A549 (cell line): ENCODE data around the gene ATG4B.

ENCODE experiments used
- CHD2 ChIP-seq: fragments of 150-350 bp; IDR thresholded peaks from 2 replicates; pipeline ENCODE4 v1.6.1; 2014; ENCODE audit warnings: low read length; ENCODE audit not compliant: partially characterized antibody
- JUN ChIP-seq, 2 experiments: fragments of >200 bp; sonication (Bioruptor Twin); formaldehyde crosslinking; IDR thresholded peaks; 2 replicates in 1 of 2; 3 replicates in 1 of 2; pipeline ENCODE4 v1.6.1; 2016 to 2017
- KDM1A ChIP-seq: fragments of 200-600 bp; sonication (generic); IDR thresholded peaks from 2 replicates; pipeline ENCODE4 v1.6.1; 2016; ENCODE audit warnings: low read depth, mild to moderate bottlenecking
- NR3C1 ChIP-seq: fragments of >200 bp; sonication (Bioruptor Twin); formaldehyde crosslinking; IDR thresholded peaks from 3 replicates; pipeline ENCODE4 v1.6.1; 2017
- POLR2A ChIP-seq: IDR thresholded peaks from 2 replicates; pipeline ENCODE4 v1.6.1; 2012; ENCODE audit warnings: mild to moderate bottlenecking, low read length
- POLR2AphosphoS2 ChIP-seq: conservative IDR thresholded peaks from 2 replicates; pipeline ENCODE4 v1.6.1; 2012; ENCODE audit warnings: low read length, improper control_type of control experiment, inconsistent platforms
- SMC3 ChIP-seq: fragments of >200 bp; sonication (Bioruptor Twin); formaldehyde crosslinking; IDR thresholded peaks from 3 replicates; pipeline ENCODE4 v1.6.1; 2018; ENCODE audit warnings: inconsistent platforms
- ZSCAN20 ChIP-seq: fragments of 250-450 bp; sonication (Bioruptor Pico); IDR thresholded peaks from 2 replicates; pipeline ENCODE4 v1.8.0; 2022; ENCODE audit warnings: mild to moderate bottlenecking, moderate library complexity
- TF ChIP-seq, protein P1 (sequence below): fragments of >200 bp; sonication (Bioruptor Twin); formaldehyde crosslinking; IDR thresholded peaks from 3 replicates; pipeline ENCODE4 v1.5.1; 2016
- TF ChIP-seq, protein P2 (sequence below): fragments of 250-450 bp; sonication (Bioruptor Pico); IDR thresholded peaks from 2 replicates; pipeline ENCODE4 v1.5.0; 2021; ENCODE audit warnings: mild to moderate bottlenecking, moderate library complexity, borderline replicate concordance

DNA sequence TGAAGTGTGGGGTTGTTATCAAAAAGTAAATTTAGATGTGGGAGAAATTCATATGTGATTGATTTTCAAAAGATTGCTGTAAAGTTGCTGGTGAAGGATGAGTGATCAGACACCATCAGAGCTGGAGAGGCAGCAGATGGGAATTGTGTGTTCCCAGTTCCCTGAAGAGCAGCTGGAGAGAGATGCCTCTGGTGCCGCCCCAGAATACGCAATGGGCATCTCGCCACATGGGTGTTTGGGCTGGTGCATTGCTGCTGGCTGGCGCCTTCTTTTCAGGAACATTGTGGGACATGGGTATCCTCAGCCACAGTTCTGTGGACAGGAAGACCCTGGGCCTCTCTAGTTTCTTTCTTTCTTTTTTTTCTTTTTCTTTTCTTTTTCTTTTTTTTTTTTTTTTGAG lies 11.9 kb downstream of the ATG4B start:
- TF ChIP-seq ZSCAN20 (no peak), SMC3 (no peak), JUN (IDR thresholded peaks at IDR 0.05) (no peak), NR3C1 (no peak), KDM1A (no peak), CHD2 (no peak), POLR2A (no peak), POLR2AphosphoS2 (no peak)
- TF ChIP-seq, protein P1, sequence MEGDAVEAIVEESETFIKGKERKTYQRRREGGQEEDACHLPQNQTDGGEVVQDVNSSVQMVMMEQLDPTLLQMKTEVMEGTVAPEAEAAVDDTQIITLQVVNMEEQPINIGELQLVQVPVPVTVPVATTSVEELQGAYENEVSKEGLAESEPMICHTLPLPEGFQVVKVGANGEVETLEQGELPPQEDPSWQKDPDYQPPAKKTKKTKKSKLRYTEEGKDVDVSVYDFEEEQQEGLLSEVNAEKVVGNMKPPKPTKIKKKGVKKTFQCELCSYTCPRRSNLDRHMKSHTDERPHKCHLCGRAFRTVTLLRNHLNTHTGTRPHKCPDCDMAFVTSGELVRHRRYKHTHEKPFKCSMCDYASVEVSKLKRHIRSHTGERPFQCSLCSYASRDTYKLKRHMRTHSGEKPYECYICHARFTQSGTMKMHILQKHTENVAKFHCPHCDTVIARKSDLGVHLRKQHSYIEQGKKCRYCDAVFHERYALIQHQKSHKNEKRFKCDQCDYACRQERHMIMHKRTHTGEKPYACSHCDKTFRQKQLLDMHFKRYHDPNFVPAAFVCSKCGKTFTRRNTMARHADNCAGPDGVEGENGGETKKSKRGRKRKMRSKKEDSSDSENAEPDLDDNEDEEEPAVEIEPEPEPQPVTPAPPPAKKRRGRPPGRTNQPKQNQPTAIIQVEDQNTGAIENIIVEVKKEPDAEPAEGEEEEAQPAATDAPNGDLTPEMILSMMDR: no peak
- TF ChIP-seq, protein P2, sequence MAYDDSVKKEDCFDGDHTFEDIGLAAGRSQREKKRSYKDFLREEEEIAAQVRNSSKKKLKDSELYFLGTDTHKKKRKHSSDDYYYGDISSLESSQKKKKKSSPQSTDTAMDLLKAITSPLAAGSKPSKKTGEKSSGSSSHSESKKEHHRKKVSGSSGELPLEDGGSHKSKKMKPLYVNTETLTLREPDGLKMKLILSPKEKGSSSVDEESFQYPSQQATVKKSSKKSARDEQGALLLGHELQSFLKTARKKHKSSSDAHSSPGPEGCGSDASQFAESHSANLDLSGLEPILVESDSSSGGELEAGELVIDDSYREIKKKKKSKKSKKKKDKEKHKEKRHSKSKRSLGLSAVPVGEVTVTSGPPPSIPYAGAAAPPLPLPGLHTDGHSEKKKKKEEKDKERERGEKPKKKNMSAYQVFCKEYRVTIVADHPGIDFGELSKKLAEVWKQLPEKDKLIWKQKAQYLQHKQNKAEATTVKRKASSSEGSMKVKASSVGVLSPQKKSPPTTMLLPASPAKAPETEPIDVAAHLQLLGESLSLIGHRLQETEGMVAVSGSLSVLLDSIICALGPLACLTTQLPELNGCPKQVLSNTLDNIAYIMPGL (CRISPR knock-in tag): no peak
